ENCODE results near the gene TOP3B. TPM values are rescaled to one million over a fixed set of nuclear protein-coding genes. Genes with fewer than 3 reads are reported as not detected.

Gene TOP3B
- total RNA-seq, 1 donor from 2014 or later = 83.5 TPM

- H3K4me1 Mint-ChIP-seq (ENCODE audit: low read depth, unreplicated experiment) = peaks cover 12% of the 10 kb centered on the region
- no peak for DNase-seq
- peaks cover 4% of the 10 kb centered on the region for H3K27me3 Mint-ChIP-seq (ENCODE audit: unreplicated experiment)
- no peaks in the 10 kb centered on the region for H3K36me3 Mint-ChIP-seq (ENCODE audit: unreplicated experiment)
- TF ChIP-seq CTCF (IDR thresholded peaks at IDR 0.05; ENCODE audit: partially characterized antibody, unreplicated experiment) = no peak
- H3K27ac Mint-ChIP-seq (ENCODE audit: unreplicated experiment) = no peak overlapping the region
- H3K9me3 Mint-ChIP-seq (ENCODE audit: unreplicated experiment) = peaks cover 10% of the 10 kb centered on the region
- H3K4me3 Mint-ChIP-seq (ENCODE audit: unreplicated experiment) = no peak overlapping the region
Observed at GRCh38 chr22:21923163-21923561, 59.4 kb downstream of the TOP3B start.

DNA sequence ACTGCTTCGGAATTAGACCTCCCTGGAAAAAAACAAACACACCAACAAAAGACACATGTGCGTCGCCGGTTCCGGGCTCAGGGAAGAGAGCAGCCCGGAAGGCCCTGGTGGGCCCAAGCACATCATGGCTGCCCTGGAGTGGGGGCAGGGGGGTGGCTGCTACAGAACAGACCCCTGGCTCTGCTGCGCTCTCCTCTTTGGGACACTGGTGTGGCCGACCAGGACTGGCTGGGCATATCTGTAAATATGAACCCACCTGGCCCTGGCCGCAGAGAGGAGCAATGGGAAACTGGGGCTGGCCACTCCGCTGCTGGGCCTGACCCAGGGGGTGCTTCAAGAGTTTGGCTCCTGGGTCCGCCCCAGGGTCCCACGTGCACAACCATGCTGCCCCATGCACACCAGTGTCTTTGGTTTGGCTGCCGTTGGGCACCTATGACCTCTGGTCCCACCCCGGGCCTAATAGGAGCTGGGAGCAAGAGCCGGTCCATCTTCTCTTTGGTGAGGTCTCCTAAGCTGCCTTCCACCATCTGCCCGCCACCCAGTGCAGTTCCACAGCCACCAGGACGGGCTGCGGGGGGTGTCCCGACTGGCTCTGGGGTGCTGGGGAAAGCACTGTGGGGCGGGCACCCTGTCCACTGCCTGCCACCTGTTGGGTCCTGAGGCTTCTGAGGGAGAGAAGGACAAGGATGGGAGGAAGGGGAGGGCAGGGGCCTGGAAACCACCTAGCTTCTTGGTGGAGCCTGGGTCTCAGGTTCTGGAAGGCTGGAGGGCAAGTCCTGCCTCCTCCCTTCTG, 60.0 kb downstream of the TOP3B start:
- Mint-ChIP-seq H3K36me3 (ENCODE audit: unreplicated experiment) (no peaks in the 10 kb centered on the region), H3K27ac (ENCODE audit: unreplicated experiment) (no peak overlapping the region), H3K27me3 (ENCODE audit: unreplicated experiment) (peaks cover 4% of the 10 kb centered on the region), H3K9me3 (ENCODE audit: unreplicated experiment) (peaks cover 10% of the 10 kb centered on the region), H3K4me1 (ENCODE audit: low read depth, unreplicated experiment) (peaks cover 12% of the 10 kb centered on the region), H3K4me3 (ENCODE audit: unreplicated experiment) (no peak overlapping the region)
- no peak for DNase-seq
- TF ChIP-seq CTCF (IDR thresholded peaks at IDR 0.05; ENCODE audit: partially characterized antibody, unreplicated experiment) = no peak

DNA sequence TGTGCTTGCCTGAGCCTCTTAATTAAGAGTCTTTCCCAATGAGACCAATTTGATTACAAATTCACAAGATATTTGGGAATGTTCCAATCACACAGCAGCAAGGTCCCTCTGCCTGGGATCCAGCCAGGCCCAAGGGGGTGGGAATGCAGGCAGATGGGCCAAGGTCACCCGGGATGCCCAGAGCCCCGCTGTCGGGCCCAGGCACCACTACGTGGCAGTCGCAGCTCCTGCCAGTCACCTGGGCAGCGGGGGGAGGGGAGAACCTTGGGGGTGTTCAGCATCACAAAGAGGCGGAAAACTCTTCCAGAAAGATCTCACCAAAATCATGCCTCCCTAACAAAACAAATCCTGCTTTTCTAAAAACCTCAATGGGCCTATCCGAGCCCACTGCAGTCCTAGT, 60.9 kb downstream of the TOP3B start:
- peaks cover 12% of the 10 kb centered on the region for H3K4me1 Mint-ChIP-seq (ENCODE audit: low read depth, unreplicated experiment)
- no peak overlapping the region for H3K27ac Mint-ChIP-seq (ENCODE audit: unreplicated experiment)
- no peak overlapping the region for H3K4me3 Mint-ChIP-seq (ENCODE audit: unreplicated experiment)
- peaks cover 10% of the 10 kb centered on the region for H3K9me3 Mint-ChIP-seq (ENCODE audit: unreplicated experiment)
- no peak for TF ChIP-seq CTCF (IDR thresholded peaks at IDR 0.05; ENCODE audit: partially characterized antibody, unreplicated experiment)
- H3K36me3 Mint-ChIP-seq (ENCODE audit: unreplicated experiment) = no peaks in the 10 kb centered on the region
- DNase-seq = no peak
- H3K27me3 Mint-ChIP-seq (ENCODE audit: unreplicated experiment) = peaks cover 2% of the 10 kb centered on the region

DNA sequence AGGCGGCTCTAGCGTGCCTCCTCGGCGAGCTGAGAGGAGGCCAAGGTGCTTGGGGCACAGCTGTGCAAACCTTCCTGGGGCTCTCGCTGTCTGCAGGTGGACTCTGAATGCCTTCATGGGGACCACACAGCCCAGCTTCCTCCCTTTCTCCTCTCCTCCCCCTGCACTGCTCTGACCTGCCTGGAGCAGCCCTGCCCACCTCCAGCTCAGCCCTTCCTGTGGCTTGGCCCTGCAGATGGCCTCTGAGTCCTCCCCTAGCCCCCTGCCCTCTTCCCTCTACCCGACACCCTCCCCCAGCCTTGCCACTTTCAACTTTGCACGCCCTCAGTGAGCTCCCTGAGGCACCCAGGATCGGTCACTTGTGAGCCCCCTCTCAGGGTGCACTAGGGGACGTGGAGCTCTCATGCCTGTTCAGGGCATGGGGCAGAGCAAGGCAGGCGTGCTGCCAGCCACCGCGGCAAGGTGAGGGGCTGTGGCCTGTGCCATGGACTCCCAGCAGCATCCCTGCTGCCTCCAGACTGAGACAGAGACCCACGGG, 61.3 kb downstream of the TOP3B start:
- no peaks in the 10 kb centered on the region for H3K36me3 Mint-ChIP-seq (ENCODE audit: unreplicated experiment)
- peaks cover 13% of the 10 kb centered on the region for H3K4me1 Mint-ChIP-seq (ENCODE audit: low read depth, unreplicated experiment)
- H3K9me3 Mint-ChIP-seq (ENCODE audit: unreplicated experiment) = peaks cover 7% of the 10 kb centered on the region
- H3K27ac Mint-ChIP-seq (ENCODE audit: unreplicated experiment) = no peak overlapping the region
- TF ChIP-seq CTCF (IDR thresholded peaks at IDR 0.05; ENCODE audit: partially characterized antibody, unreplicated experiment) = no peak
- DNase-seq = no peak
- H3K27me3 Mint-ChIP-seq (ENCODE audit: unreplicated experiment) = peaks cover 2% of the 10 kb centered on the region
- no peak overlapping the region for H3K4me3 Mint-ChIP-seq (ENCODE audit: unreplicated experiment)

Data from glutamatergic neuron (in vitro differentiated cells).